Measurements from ENCODE around the gene CGNL1. TPM values are rescaled to one million over a fixed set of nuclear protein-coding genes. Genes with fewer than 3 reads are reported as not detected.

The CGNL1 gene
- total RNA-seq, 2 donors from 2014 or later: 82.6 to 98.0 TPM

GRCh38 chr15:57561041-57561711 lies 184.9 kb downstream of the CGNL1 start:
- H3K4me3 Mint-ChIP-seq: no peak overlapping the region
- no peak overlapping the region for H3K9ac ChIP-seq (ENCODE audit: extremely low read depth, low read length, poor library complexity, severe bottlenecking)

GRCh38 chr15:57562196-57562769 lies 186.0 kb downstream of the CGNL1 start:
- Histone ChIP-seq H3K36me3 (ENCODE audit: control insufficient read depth, insufficient read depth, low read length) (no peaks in the 10 kb centered on the region), H3K9ac (ENCODE audit: extremely low read depth, low read length, poor library complexity, severe bottlenecking) (no peak overlapping the region), H3K27me3 (ENCODE audit: control insufficient read depth, insufficient read depth, low read length, poor library complexity, severe bottlenecking) (no peaks in the 10 kb centered on the region), H3K9me3 (ENCODE audit: control insufficient read depth, low read length) (no peaks in the 10 kb centered on the region), H3K27ac (ENCODE audit: low read depth, low read length) (no peak overlapping the region), H3K4me3 (ENCODE audit: low read length) (no peak overlapping the region), H3K4me1 (ENCODE audit: control insufficient read depth, insufficient read depth, low read length) (no peaks in the 10 kb centered on the region)
- Mint-ChIP-seq H3K27ac (no peak overlapping the region), H3K27me3 (ENCODE audit: insufficient read depth) (no peaks in the 10 kb centered on the region), H3K36me3 (ENCODE audit: low read depth) (peaks cover 10% of the 10 kb centered on the region), H3K4me3 (no peak overlapping the region), H3K4me1 (peaks cover 3% of the 10 kb centered on the region), H3K9me3 (no peaks in the 10 kb centered on the region)
- no peak for DNase-seq
- TF ChIP-seq, protein P1, sequence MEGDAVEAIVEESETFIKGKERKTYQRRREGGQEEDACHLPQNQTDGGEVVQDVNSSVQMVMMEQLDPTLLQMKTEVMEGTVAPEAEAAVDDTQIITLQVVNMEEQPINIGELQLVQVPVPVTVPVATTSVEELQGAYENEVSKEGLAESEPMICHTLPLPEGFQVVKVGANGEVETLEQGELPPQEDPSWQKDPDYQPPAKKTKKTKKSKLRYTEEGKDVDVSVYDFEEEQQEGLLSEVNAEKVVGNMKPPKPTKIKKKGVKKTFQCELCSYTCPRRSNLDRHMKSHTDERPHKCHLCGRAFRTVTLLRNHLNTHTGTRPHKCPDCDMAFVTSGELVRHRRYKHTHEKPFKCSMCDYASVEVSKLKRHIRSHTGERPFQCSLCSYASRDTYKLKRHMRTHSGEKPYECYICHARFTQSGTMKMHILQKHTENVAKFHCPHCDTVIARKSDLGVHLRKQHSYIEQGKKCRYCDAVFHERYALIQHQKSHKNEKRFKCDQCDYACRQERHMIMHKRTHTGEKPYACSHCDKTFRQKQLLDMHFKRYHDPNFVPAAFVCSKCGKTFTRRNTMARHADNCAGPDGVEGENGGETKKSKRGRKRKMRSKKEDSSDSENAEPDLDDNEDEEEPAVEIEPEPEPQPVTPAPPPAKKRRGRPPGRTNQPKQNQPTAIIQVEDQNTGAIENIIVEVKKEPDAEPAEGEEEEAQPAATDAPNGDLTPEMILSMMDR (conservative IDR thresholded peaks at IDR 0.05): no peak
- WGBS, 2 experiments (ENCODE audit: insufficient coverage in 1 of 2, insufficient read length in 1 of 2): 95% methylated on average over 7 to 11 of the region's 11 CpGs

More at GRCh38 chr15:57561041-57561711, 184.9 kb downstream of the CGNL1 start:
- Histone ChIP-seq H3K27ac (ENCODE audit: low read depth, low read length) (no peak overlapping the region), H3K9me3 (ENCODE audit: control insufficient read depth, low read length) (no peaks in the 10 kb centered on the region), H3K4me1 (ENCODE audit: control insufficient read depth, insufficient read depth, low read length) (no peaks in the 10 kb centered on the region), H3K36me3 (ENCODE audit: control insufficient read depth, insufficient read depth, low read length) (no peaks in the 10 kb centered on the region), H3K27me3 (ENCODE audit: control insufficient read depth, insufficient read depth, low read length, poor library complexity, severe bottlenecking) (no peaks in the 10 kb centered on the region), H3K4me3 (ENCODE audit: low read length) (no peak overlapping the region)
- DNase-seq: peak; percentile 86
- peaks cover 17% of the 10 kb centered on the region for H3K36me3 Mint-ChIP-seq (ENCODE audit: low read depth)
- no peak overlapping the region for H3K27ac Mint-ChIP-seq
- TF ChIP-seq, protein P1 (conservative IDR thresholded peaks at IDR 0.05): peak; percentile 93
- 69 to 100% methylated on average over 3 to 8 of the region's 9 CpGs for WGBS, 2 experiments (ENCODE audit: insufficient coverage in 1 of 2, insufficient read length in 1 of 2)
- no peaks in the 10 kb centered on the region for H3K9me3 Mint-ChIP-seq
- H3K27me3 Mint-ChIP-seq (ENCODE audit: insufficient read depth): no peaks in the 10 kb centered on the region
- H3K4me1 Mint-ChIP-seq: peaks cover 3% of the 10 kb centered on the region

- no peaks in the 10 kb centered on the region for H3K27me3 Mint-ChIP-seq (ENCODE audit: insufficient read depth)
- no peak overlapping the region for H3K27ac Mint-ChIP-seq
- no peaks in the 10 kb centered on the region for H3K27me3 ChIP-seq (ENCODE audit: control insufficient read depth, insufficient read depth, low read length, poor library complexity, severe bottlenecking)
- H3K9ac ChIP-seq (ENCODE audit: extremely low read depth, low read length, poor library complexity, severe bottlenecking): no peak overlapping the region
- no peak overlapping the region for H3K4me3 ChIP-seq (ENCODE audit: low read length)
- H3K9me3 ChIP-seq (ENCODE audit: control insufficient read depth, low read length): no peaks in the 10 kb centered on the region
- H3K4me1 Mint-ChIP-seq: peaks cover 3% of the 10 kb centered on the region
- no peaks in the 10 kb centered on the region for H3K36me3 ChIP-seq (ENCODE audit: control insufficient read depth, insufficient read depth, low read length)
- DNase-seq: peak; percentile 10
- H3K36me3 Mint-ChIP-seq (ENCODE audit: low read depth): peaks cover 8% of the 10 kb centered on the region
- no peak overlapping the region for H3K27ac ChIP-seq (ENCODE audit: low read depth, low read length)
- H3K4me1 ChIP-seq (ENCODE audit: control insufficient read depth, insufficient read depth, low read length): no peaks in the 10 kb centered on the region
- TF ChIP-seq, protein P1 (conservative IDR thresholded peaks at IDR 0.05): no peak
- no peak overlapping the region for H3K4me3 Mint-ChIP-seq
- 90 to 91% methylated on average over 3 to 6 of the region's 6 CpGs for WGBS, 2 experiments (ENCODE audit: insufficient coverage in 1 of 2, insufficient read length in 1 of 2)
- no peaks in the 10 kb centered on the region for H3K9me3 Mint-ChIP-seq
Measured at GRCh38 chr15:57563416-57563815, 187.1 kb downstream of the CGNL1 start.

Data from endodermal cell (in vitro differentiated cells).